Sciatic nerve (tissue), 2 donors: ENCODE measurements around the gene AKAP5. TPM values are rescaled to one million over a fixed set of nuclear protein-coding genes. Genes with fewer than 3 reads are reported as not detected.
A peak's percentile ranks its signal among the peaks of the same experiment; 100 is the strongest.

Source experiments
- ATAC-seq: fragments of 200-7000 bp; cut with Tn5 transposase; one replicate; pipeline ENCODE4 v1.9.1; 2020; ENCODE audit warnings: mild to moderate bottlenecking, moderate library complexity
- DNase-seq: peaks from one replicate; pipeline ENCODE4 v3.0.0-alpha.2; 2020; ENCODE audit warnings: low spot score
- intact Hi-C: fragments of 100-400 bp; cut with DNase I; formaldehyde crosslinking; loops from one replicate; pipeline ENCODE4 v1.14.2; 2022
- total RNA-seq: library from RNA; stranded (reverse); fragmentation: NEBNext Ultra II Directional; extraction: Animal tissue kit (Norgen Biotek cat#: 25700); gene quantifications from one replicate; pipeline ENCODE4 v1.2.1, GENCODE V29; 2021
- donor health status: DM: no; HTN: no; CAD: no.
- donor health status: DM: no; HTN: no; CAD: no.

AKAP5 gene
- total RNA-seq, 1 donor from 2014 or later, result 0.36 TPM

GRCh38 chr14:64454671-64455070, 10.6 kb upstream of the AKAP5 start:
- ATAC-seq, result no peak
- intact Hi-C loops, result no loop called here
- no peak for DNase-seq

GRCh38 chr14:64459405-64460136, 5.7 kb upstream of the AKAP5 start:
- intact Hi-C loops, result no loop called here
- ATAC-seq (no peak), DNase-seq (no peak)

GRCh38 chr14:64461221-64461620, 4.1 kb upstream of the AKAP5 start:
- intact Hi-C loops, result no loop called here
- ATAC-seq, result no peak
- no peak for DNase-seq

- intact Hi-C loops, result no loop called here
- DNase-seq (no peak), ATAC-seq (no peak)
Observed at GRCh38 chr14:64463195-64463594, 2.1 kb upstream of the AKAP5 start.

- DNase-seq (no peak), ATAC-seq (no peak)
- intact Hi-C loops, result no loop called here
Observed at GRCh38 chr14:64463873-64464272, 1.4 kb upstream of the AKAP5 start.

GRCh38 chr14:64464651-64465050, 648 bp upstream of the AKAP5 start:
- ATAC-seq, result no peak
- intact Hi-C loops, result no loop called here

GRCh38 chr14:64465831-64466554, 694 bp downstream of the AKAP5 start:
- intact Hi-C loops, result no loop called here
- peak; percentile 62 for ATAC-seq
- DNase-seq, result no peak

More at GRCh38 chr14:64464651-64465050, 648 bp upstream of the AKAP5 start:
- no peak for DNase-seq

GRCh38 chr14:64467101-64467500, 1.8 kb downstream of the AKAP5 start:
- intact Hi-C loops, result no loop called here

GRCh38 chr14:64467566-64467965, 2.3 kb downstream of the AKAP5 start:
- ATAC-seq, result no peak
- intact Hi-C loops, result no loop called here
- no peak for DNase-seq

More at GRCh38 chr14:64467101-64467500, 1.8 kb downstream of the AKAP5 start:
- ATAC-seq (no peak), DNase-seq (no peak)

- intact Hi-C loops, result no loop called here
- no peak for ATAC-seq
Observed at GRCh38 chr14:64468451-64468850, 3.2 kb downstream of the AKAP5 start.

GRCh38 chr14:64474041-64474440, 8.7 kb downstream of the AKAP5 start:
- no peak for ATAC-seq
- intact Hi-C loops, result no loop called here
- no peak for DNase-seq

More at GRCh38 chr14:64468451-64468850, 3.2 kb downstream of the AKAP5 start:
- no peak for DNase-seq

- intact Hi-C loops, result no loop called here
- DNase-seq (no peak), ATAC-seq (no peak)
Observed at GRCh38 chr14:64474698-64475097, 9.4 kb downstream of the AKAP5 start.

GRCh38 chr14:64475585-64476273, 10.4 kb downstream of the AKAP5 start:
- no peak for ATAC-seq
- intact Hi-C loops, result no loop called here

GRCh38 chr14:64476438-64476837, 11.1 kb downstream of the AKAP5 start:
- no peak for DNase-seq
- intact Hi-C loops, result no loop called here
- ATAC-seq, result no peak

More at GRCh38 chr14:64475585-64476273, 10.4 kb downstream of the AKAP5 start:
- DNase-seq, result no peak

- DNase-seq, result no peak
- intact Hi-C loops, result no loop called here
- no peak for ATAC-seq
Observed at GRCh38 chr14:64478634-64479250, 13.4 kb downstream of the AKAP5 start.

GRCh38 chr14:64488590-64489099, 23.3 kb downstream of the AKAP5 start:
- intact Hi-C loops, result no loop called here
- DNase-seq (no peak), ATAC-seq (no peak)

GRCh38 chr14:64491637-64492036, 26.3 kb downstream of the AKAP5 start:
- DNase-seq (no peak), ATAC-seq (no peak)
- intact Hi-C loops, result no loop called here

GRCh38 chr14:64493455-64493854, 28.2 kb downstream of the AKAP5 start:
- DNase-seq (no peak), ATAC-seq (no peak)
- intact Hi-C loops, result no loop called here

GRCh38 chr14:64495252-64495651, 30.0 kb downstream of the AKAP5 start:
- no peak for ATAC-seq

More at GRCh38 chr14:64495252-64495651, 30.0 kb downstream of the AKAP5 start:
- intact Hi-C loops, result no loop called here
- DNase-seq, result no peak
